Activated CD8-positive, alpha-beta T cell treated with anti-CD3 and anti-CD28 coated beads, Interleukin-2, amount 10 ng/mL, durations not matched to agents 7 days and 5 days (primary cell): ENCODE data around the gene ITGA11. TPM values are rescaled to one million over a fixed set of nuclear protein-coding genes. Genes with fewer than 3 reads are reported as not detected.

Source experiments
- ATAC-seq: fragments of 150-1000 bp; cut with Tn5 transposase; one replicate; pipeline ENCODE4 v1.10.0; 2021; ENCODE audit warnings: moderate library complexity
- CTCF ChIA-PET: fragments of 350-600 bp; sonication (Branson Sonifier 250); formaldehyde crosslinking; loops from one replicate; lab custom pipeline; 2021; ENCODE audit warnings: antibody characterized with exemption; lab: Charles Lee
- POLR2A ChIA-PET: fragments of 350-600 bp; sonication (Branson Sonifier 250); formaldehyde crosslinking; loops from one replicate; lab custom pipeline; 2021; ENCODE audit warnings: antibody characterized with exemption; lab: Charles Lee
- DNase-seq: peaks from one replicate; pipeline ENCODE4 v3.0.0-alpha.2; 2020
- H3K27ac Mint-ChIP-seq: one replicate; pipeline ENCODE4 v1.8.0; 2021; ENCODE audit warnings: mild to moderate bottlenecking, mixed read lengths
- H3K27me3 Mint-ChIP-seq: one replicate; pipeline ENCODE4 v1.8.0; 2021; ENCODE audit warnings: low read depth, mixed read lengths
- H3K36me3 Mint-ChIP-seq: one replicate; pipeline ENCODE4 v1.8.0; 2021; ENCODE audit warnings: low read depth, mixed read lengths
- H3K4me1 Mint-ChIP-seq: one replicate; pipeline ENCODE4 v1.8.0; 2021; ENCODE audit warnings: low read depth, mixed read lengths
- H3K4me3 Mint-ChIP-seq: one replicate; pipeline ENCODE4 v1.8.0; 2021; ENCODE audit warnings: mild to moderate bottlenecking, mixed read lengths
- H3K9me3 Mint-ChIP-seq: one replicate; pipeline ENCODE4 v1.8.0; 2022; ENCODE audit warnings: mixed read lengths; ENCODE audit not compliant: insufficient read depth
- total RNA-seq, 2 experiments: library from RNA; stranded (reverse); gene quantifications; one replicate each; pipeline ENCODE4 v1.2.3, GENCODE V29; 2021

ITGA11 gene
- total RNA-seq, 2 experiments from 2014 or later = 0.18 to 0.39 TPM

- ChIA-PET POLR2A (no interaction called here), CTCF (interaction anchor here (0.8 to 2.3 kb wide), 4 partner anchors 69 to 204 kb away, joined by 3 to 7 read pairs (median 3); no protein-coding TSS in a partner anchor)
- Mint-ChIP-seq H3K27me3 (peaks cover 23% of the 10 kb centered on the region), H3K4me1 (peaks cover 5% of the 10 kb centered on the region), H3K27ac (no peak overlapping the region), H3K36me3 (no peaks in the 10 kb centered on the region), H3K4me3 (no peak overlapping the region), H3K9me3 (no peaks in the 10 kb centered on the region)
- ATAC-seq = no peak
- DNase-seq = no peak
These were observed 37.4 kb upstream of the ITGA11 start for GRCh38 chr15:68469162-68470048.

GRCh38 chr15:68466876-68467275, 34.9 kb upstream of the ITGA11 start:
- DNase-seq = no peak
- POLR2A ChIA-PET = no interaction called here
- Mint-ChIP-seq H3K27me3 (peaks cover 22% of the 10 kb centered on the region), H3K4me1 (peaks cover 5% of the 10 kb centered on the region), H3K27ac (no peak overlapping the region), H3K9me3 (no peaks in the 10 kb centered on the region), H3K36me3 (no peaks in the 10 kb centered on the region), H3K4me3 (no peak overlapping the region)
- ATAC-seq = no peak
- CTCF ChIA-PET = interaction anchor here (0.6 to 1.9 kb wide), 3 partner anchors 83 to 395 kb away, joined by 3 to 6 read pairs (median 5); no protein-coding TSS in a partner anchor

GRCh38 chr15:68465861-68466560, 34.0 kb upstream of the ITGA11 start:
- ChIA-PET POLR2A (no interaction called here), CTCF (interaction anchor here (0.6 to 1.9 kb wide), 3 partner anchors 84 to 396 kb away, joined by 3 to 6 read pairs (median 5); no protein-coding TSS in a partner anchor)
- H3K4me1 Mint-ChIP-seq = peaks cover 5% of the 10 kb centered on the region
- H3K4me3 Mint-ChIP-seq = no peak overlapping the region
- no peak for ATAC-seq
- no peak overlapping the region for H3K27ac Mint-ChIP-seq
- H3K9me3 Mint-ChIP-seq = no peaks in the 10 kb centered on the region
- H3K36me3 Mint-ChIP-seq = no peaks in the 10 kb centered on the region
- peaks cover 20% of the 10 kb centered on the region for H3K27me3 Mint-ChIP-seq
- no peak for DNase-seq

- H3K27ac Mint-ChIP-seq = no peak overlapping the region
- peaks cover 24% of the 10 kb centered on the region for H3K27me3 Mint-ChIP-seq
- H3K4me1 Mint-ChIP-seq = peaks cover 5% of the 10 kb centered on the region
- no peaks in the 10 kb centered on the region for H3K9me3 Mint-ChIP-seq
- no peak for ATAC-seq
- POLR2A ChIA-PET = no interaction called here
- no peaks in the 10 kb centered on the region for H3K36me3 Mint-ChIP-seq
- H3K4me3 Mint-ChIP-seq = no peak overlapping the region
- DNase-seq = no peak
- CTCF ChIA-PET = no interaction called here
These were observed 32.6 kb upstream of the ITGA11 start for GRCh38 chr15:68464448-68465090.

- no peak overlapping the region for H3K4me3 Mint-ChIP-seq
- ChIA-PET CTCF (no interaction called here), POLR2A (no interaction called here)
- H3K4me1 Mint-ChIP-seq = peaks cover 5% of the 10 kb centered on the region
- no peaks in the 10 kb centered on the region for H3K36me3 Mint-ChIP-seq
- H3K27me3 Mint-ChIP-seq = peaks cover 25% of the 10 kb centered on the region
- no peaks in the 10 kb centered on the region for H3K9me3 Mint-ChIP-seq
- DNase-seq (no peak), ATAC-seq (no peak)
- H3K27ac Mint-ChIP-seq = no peak overlapping the region
These were observed 32.0 kb upstream of the ITGA11 start for GRCh38 chr15:68463996-68464395.

DNA sequence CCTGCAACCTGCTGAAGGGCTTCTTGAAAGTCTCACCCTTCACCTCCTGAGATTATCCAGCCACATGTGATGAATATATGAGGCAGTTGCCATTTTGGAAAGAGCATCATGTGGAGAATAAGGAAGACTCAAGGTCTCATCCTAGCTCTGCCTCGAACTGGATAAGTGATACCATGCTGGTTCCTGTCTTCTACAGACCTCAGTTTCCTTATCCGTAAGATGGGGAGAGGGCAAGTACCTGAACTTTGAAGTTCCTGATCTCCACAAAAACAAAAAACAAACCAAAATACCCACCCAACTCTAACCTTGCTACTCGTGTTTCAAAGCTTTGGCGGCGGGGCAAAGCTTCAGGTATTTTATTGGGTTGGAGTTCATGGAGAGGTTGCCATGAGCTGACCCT, 31.5 kb upstream of the ITGA11 start:
- H3K9me3 Mint-ChIP-seq = no peaks in the 10 kb centered on the region
- H3K4me1 Mint-ChIP-seq = peaks cover 5% of the 10 kb centered on the region
- H3K4me3 Mint-ChIP-seq = no peak overlapping the region
- peaks cover 29% of the 10 kb centered on the region for H3K27me3 Mint-ChIP-seq
- DNase-seq (no peak), ATAC-seq (no peak)
- ChIA-PET CTCF (no interaction called here), POLR2A (no interaction called here)
- no peak overlapping the region for H3K27ac Mint-ChIP-seq
- no peaks in the 10 kb centered on the region for H3K36me3 Mint-ChIP-seq

- H3K4me1 Mint-ChIP-seq = no peaks in the 10 kb centered on the region
- no peaks in the 10 kb centered on the region for H3K9me3 Mint-ChIP-seq
- POLR2A ChIA-PET = no interaction called here
- peaks cover 38% of the 10 kb centered on the region for H3K27me3 Mint-ChIP-seq
- no peak overlapping the region for H3K27ac Mint-ChIP-seq
- no peak overlapping the region for H3K4me3 Mint-ChIP-seq
- ATAC-seq = no peak
- CTCF ChIA-PET = no interaction called here
- H3K36me3 Mint-ChIP-seq = no peaks in the 10 kb centered on the region
- no peak for DNase-seq
These were observed 28.2 kb upstream of the ITGA11 start for GRCh38 chr15:68460166-68460565.

GRCh38 chr15:68450192-68450591, 18.2 kb upstream of the ITGA11 start:
- CTCF ChIA-PET = interaction anchor here (1.0 kb wide), 1 partner anchor 144 kb away, joined by 3 read pairs; no protein-coding TSS in a partner anchor

DNA sequence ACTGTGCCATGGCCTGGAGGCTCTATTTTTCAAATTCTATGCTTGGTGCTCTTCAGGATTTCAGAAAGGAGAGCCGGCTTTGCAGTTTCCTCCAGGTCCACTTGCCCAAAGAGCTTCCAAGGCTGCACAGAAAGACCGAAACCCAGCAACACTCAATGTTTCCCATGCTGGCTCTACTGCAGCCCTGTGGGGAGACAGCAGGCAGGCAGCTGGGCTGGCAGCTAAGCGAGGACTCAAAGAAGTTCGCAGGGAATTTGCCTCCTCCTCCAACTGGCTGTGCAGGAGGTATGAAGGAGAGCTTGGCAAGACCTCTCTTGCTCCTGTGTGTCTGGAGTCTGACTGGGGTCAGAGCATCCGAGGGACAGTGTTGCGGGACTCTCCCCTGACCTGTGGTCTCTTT, 17.4 kb upstream of the ITGA11 start:
- ChIA-PET CTCF (interaction anchor here (1.0 kb wide), 1 partner anchor 143 kb away, joined by 3 read pairs; no protein-coding TSS in a partner anchor), POLR2A (no interaction called here)
- Mint-ChIP-seq H3K27me3 (peaks cover 65% of the 10 kb centered on the region), H3K4me3 (no peak overlapping the region), H3K4me1 (no peaks in the 10 kb centered on the region), H3K36me3 (no peaks in the 10 kb centered on the region), H3K27ac (no peak overlapping the region), H3K9me3 (no peaks in the 10 kb centered on the region)
- ATAC-seq (no peak), DNase-seq (no peak)

More at GRCh38 chr15:68450192-68450591, 18.2 kb upstream of the ITGA11 start:
- ATAC-seq (no peak), DNase-seq (no peak)
- Mint-ChIP-seq H3K9me3 (no peaks in the 10 kb centered on the region), H3K36me3 (no peaks in the 10 kb centered on the region), H3K27ac (no peak overlapping the region), H3K27me3 (peaks cover 65% of the 10 kb centered on the region), H3K4me1 (no peaks in the 10 kb centered on the region), H3K4me3 (no peak overlapping the region)
- POLR2A ChIA-PET = no interaction called here

GRCh38 chr15:68447976-68448755, 16.2 kb upstream of the ITGA11 start:
- ATAC-seq (no peak), DNase-seq (no peak)
- Mint-ChIP-seq H3K4me3 (no peak overlapping the region), H3K27ac (no peak overlapping the region), H3K27me3 (peaks cover 64% of the 10 kb centered on the region), H3K36me3 (no peaks in the 10 kb centered on the region), H3K4me1 (no peaks in the 10 kb centered on the region), H3K9me3 (no peaks in the 10 kb centered on the region)
- POLR2A ChIA-PET = no interaction called here
- CTCF ChIA-PET = no interaction called here

DNA sequence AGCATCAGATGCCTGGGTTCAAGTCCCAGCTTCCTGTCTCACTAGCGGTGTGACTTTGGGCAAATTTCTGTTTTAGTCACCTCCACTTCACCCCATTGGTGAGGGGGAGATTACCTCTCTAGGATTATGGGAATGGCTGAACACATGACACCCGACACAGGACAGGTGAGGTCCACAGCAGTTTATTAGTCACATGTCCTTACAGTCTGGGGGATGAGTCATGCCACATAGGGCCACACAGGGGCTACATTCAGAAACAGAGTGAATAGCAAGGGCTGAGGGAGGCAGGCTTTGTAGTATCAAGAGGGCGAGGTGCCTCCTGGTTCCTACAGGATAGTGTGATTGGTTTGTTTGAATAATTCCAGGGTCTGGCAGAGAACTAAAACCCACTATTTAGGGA, 15.2 kb upstream of the ITGA11 start:
- peaks cover 63% of the 10 kb centered on the region for H3K27me3 Mint-ChIP-seq
- DNase-seq (no peak), ATAC-seq (no peak)
- CTCF ChIA-PET = no interaction called here
- no peaks in the 10 kb centered on the region for H3K9me3 Mint-ChIP-seq
- no peaks in the 10 kb centered on the region for H3K4me1 Mint-ChIP-seq
- no peak overlapping the region for H3K27ac Mint-ChIP-seq
- POLR2A ChIA-PET = no interaction called here
- no peak overlapping the region for H3K4me3 Mint-ChIP-seq
- H3K36me3 Mint-ChIP-seq = no peaks in the 10 kb centered on the region
